GM18505 (cell line): ENCODE data around the gene ATP8B3.

Source experiments
- ATAC-seq: cut with Tn5 transposase; IDR thresholded peaks from one replicate; pipeline ENCODE4 v1.9.1; 2021; ENCODE audit not compliant: unreplicated experiment
- POLR2A ChIP-seq: IDR thresholded peaks from 4 replicates; pipeline ENCODE4 v1.6.1; 2011; ENCODE audit warnings: borderline replicate concordance; ENCODE audit not compliant: insufficient read depth, insufficient read length; ENCODE audit errors: extremely low read depth

ATP8B3 gene, protein sequence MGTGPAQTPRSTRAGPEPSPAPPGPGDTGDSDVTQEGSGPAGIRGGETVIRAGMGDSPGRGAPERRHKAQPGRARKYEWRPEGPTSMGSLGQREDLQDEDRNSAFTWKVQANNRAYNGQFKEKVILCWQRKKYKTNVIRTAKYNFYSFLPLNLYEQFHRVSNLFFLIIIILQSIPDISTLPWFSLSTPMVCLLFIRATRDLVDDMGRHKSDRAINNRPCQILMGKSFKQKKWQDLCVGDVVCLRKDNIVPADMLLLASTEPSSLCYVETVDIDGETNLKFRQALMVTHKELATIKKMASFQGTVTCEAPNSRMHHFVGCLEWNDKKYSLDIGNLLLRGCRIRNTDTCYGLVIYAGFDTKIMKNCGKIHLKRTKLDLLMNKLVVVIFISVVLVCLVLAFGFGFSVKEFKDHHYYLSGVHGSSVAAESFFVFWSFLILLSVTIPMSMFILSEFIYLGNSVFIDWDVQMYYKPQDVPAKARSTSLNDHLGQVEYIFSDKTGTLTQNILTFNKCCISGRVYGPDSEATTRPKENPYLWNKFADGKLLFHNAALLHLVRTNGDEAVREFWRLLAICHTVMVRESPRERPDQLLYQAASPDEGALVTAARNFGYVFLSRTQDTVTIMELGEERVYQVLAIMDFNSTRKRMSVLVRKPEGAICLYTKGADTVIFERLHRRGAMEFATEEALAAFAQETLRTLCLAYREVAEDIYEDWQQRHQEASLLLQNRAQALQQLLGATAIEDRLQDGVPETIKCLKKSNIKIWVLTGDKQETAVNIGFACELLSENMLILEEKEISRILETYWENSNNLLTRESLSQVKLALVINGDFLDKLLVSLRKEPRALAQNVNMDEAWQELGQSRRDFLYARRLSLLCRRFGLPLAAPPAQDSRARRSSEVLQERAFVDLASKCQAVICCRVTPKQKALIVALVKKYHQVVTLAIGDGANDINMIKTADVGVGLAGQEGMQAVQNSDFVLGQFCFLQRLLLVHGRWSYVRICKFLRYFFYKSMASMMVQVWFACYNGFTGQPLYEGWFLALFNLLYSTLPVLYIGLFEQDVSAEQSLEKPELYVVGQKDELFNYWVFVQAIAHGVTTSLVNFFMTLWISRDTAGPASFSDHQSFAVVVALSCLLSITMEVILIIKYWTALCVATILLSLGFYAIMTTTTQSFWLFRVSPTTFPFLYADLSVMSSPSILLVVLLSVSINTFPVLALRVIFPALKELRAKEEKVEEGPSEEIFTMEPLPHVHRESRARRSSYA (N-terminal part only)

DNA sequence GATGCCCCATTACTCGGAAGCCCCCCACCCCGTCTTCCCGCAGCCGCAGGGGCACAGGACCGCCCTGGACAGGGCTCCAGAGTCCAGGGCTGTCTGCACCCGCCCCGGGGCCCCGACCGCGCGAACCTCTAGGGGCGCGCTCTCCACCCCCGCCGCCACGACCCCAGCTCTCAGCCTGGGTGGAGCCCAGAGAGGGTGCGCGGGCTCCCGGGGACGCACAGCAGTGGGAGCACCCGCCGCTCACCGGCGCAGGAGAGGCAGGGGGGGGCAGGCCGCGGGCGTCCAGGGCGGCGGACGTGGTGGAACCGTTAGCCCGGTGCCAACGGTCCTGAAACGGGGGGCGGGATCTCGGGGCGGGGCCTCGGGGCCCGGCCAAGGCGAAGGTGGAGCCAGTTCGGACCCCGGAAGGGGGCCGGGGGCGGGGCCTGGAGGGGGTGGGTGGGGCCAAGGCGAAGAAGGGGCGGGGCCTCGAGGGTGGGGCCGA, at the start of gene ATP8B3:
TSS of gene ATP8B3 (minus strand) at position 335 of the 484 bp plus-strand sequence. CDS start 540 bp downstream, outside the sequence.
- ATAC-seq = no peak
- TF ChIP-seq POLR2A = no peak

DNA sequence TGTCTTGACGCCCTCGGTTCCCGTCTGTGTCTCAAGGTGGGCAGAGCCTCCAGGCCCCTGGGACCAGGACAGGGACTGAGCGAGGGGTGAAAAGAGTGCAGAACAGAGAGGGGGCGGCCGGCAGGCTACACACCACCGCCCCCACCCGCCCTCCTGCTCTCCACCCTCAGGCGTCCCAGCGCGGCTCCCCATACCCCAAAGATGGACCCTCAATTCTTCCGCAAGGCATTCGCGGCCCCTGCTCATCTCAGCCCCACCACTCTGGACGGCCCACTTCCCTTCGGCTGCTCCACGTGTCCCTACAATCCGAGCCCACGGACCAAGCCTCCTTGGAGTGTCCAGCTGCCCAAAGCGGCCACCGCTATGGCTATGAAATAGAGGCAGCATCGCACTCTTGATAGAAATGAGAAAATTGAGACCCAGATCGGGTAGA, 49.5 kb upstream of the ATP8B3 start:
- TF ChIP-seq POLR2A = no peak
- ATAC-seq = no peak

DNA sequence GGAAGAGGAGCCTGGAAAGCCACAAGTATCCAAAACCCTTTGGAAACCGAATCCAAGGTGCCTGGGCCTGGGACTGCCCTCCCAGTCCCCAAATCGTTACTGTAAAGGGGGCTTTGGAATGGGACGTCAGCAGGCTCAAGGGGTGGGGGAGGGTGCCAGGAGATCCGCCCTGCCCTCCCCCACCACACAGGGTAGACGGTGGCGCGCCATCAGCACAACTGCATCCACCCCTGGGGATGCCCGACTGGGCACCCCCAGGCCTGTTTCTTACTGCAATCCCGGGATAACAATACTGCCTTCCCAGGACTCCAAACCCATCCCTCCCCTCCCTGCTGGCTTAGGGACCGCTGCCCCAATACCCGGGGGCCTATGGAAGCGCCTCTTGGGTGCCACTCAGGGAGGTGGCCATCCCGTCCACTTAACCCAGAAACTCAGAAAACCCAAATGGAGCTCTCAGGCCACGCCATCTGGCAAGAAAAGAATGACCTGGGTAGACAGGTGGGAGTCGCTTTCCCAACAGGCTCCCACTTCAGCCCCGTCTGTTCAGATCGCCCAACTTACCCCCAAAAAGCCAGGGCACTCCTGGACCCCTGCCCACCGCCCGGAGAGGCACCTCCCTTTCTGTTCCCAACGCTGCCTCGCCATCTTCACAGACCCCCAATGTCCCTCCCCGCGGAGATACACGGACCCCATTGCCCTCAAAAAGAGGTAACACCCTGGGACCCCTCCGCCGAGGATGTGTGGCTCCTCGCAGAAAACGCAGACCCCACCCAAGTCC, 48.9 kb upstream of the ATP8B3 start:
- no peak for TF ChIP-seq POLR2A

DNA sequence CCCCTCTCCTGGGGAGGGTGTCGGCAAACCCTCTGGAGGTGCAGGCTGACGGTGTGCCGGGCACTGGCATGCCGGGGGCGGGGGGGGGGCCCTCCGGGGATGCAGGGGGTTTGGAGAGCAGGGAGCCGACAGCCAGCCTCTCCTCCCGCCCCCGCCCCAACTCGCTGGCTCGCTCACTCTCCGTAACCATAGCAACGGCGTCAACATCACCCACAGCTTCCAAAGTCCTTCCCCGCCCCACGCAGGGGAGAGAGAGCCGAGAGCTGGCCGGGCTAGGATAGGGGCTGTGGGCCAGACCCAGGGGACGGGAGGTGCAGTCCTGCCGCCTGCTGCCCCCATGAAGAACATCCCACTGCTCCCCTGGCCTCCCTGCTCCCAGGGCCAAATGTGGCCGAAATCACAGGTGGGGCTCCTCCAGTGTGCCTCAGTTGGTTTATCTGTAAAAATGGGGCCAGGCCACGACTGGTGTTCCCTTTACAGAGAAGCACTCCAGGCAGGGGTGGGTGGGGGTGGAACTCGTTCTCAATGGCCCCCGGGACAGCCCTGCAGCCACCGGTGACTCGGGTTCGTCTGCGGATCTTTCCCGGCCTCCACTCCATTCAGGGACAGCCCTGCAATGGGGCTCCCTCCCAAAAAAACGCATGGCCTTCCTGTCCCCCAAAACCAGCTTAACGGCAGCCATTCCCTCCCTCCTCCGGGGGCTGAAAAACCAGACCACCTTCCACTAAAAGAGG, 48.1 kb upstream of the ATP8B3 start:
- ATAC-seq = no peak
- TF ChIP-seq POLR2A = no peak

More for the DNA sequence above, 48.9 kb upstream of the ATP8B3 start:
- ATAC-seq = no peak

DNA sequence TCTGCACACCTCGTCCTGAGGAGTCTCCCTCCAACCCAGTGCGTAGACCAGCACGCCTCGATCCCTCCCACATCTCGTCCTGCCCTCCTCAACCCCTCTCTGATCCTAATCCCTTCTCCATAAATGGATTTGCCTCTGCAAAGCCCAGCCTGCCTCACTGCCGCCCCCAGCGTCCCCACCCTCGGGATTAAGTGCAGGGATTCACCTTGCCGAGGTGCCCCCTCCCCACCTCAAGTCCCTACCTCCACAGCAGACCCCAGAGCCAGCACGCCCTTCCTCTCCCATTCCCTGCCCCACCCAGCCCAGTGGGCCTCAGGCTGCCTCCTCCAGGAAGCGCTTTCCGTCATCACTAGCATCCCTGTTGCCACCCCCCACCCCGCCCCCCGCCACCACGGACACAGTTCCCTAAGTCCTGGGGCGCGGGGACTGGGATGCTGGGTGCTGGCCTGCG, 47.3 kb upstream of the ATP8B3 start:
- ATAC-seq = no peak
- TF ChIP-seq POLR2A = no peak

DNA sequence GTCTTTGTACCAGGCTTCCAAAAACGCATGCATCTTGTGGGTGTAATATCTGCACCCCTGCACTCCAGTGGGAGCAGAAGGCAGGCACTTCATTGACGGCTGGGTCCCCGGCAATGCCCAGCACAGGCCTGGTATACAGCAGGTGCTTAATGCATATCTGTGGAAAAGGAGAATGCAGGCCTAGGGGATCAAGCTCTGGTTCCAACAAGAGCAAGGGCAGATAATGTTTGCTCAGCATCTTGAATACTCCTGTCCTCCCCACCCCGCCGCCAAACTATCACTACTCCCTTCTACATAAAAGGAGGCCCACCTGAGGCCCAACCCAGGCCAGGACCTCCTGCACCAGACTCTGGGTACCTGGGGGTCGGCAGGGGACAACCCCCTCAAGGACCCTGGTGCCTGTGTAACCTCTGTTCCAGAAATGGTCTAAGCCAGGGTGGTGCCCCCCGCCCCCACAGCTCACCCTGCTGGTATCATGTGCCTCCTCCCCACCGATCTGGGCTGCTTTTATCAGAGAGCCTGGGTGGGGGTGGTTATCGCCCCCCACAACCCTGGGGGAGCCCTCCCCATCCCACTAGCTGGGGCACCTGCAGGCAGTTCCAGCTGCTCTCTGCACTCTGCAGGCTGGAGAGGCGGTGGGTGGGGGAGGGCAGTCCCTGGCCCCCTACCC, 46.5 kb upstream of the ATP8B3 start:
- ATAC-seq = no peak
- no peak for TF ChIP-seq POLR2A

DNA sequence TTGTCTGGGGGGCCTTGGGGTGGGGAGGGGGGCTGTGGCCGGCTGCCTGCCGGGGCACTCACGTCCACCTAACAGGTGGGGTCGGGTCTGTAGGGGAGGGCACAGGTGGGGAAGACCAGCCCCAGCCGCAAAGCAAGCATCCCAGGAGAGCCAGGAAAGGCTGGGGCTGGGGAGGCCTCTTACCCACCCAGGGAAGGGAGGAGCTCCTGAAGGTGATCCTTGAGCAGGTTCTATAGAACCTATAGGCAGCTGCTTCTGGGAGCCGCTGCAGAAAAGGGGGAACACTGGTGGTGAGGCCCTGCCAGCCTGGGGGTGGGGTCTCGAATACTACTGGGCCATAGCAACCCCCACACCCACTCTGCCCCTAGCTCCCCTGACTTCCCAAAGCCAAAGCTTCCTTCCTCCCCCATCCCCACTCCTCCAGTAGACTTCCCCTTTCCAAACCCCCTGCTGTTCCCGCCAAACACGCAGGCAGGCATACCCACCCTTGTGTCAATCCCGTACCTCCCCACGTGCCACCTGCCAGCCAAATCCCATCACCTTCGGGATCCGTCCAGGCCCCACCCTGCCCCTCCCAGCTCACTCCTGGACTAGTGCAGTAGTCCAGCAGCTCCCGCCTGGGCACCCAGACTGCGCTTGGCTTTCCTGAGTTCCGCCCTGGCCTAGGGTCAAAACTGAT, 45.7 kb upstream of the ATP8B3 start:
- no peak for ATAC-seq
- no peak for TF ChIP-seq POLR2A

DNA sequence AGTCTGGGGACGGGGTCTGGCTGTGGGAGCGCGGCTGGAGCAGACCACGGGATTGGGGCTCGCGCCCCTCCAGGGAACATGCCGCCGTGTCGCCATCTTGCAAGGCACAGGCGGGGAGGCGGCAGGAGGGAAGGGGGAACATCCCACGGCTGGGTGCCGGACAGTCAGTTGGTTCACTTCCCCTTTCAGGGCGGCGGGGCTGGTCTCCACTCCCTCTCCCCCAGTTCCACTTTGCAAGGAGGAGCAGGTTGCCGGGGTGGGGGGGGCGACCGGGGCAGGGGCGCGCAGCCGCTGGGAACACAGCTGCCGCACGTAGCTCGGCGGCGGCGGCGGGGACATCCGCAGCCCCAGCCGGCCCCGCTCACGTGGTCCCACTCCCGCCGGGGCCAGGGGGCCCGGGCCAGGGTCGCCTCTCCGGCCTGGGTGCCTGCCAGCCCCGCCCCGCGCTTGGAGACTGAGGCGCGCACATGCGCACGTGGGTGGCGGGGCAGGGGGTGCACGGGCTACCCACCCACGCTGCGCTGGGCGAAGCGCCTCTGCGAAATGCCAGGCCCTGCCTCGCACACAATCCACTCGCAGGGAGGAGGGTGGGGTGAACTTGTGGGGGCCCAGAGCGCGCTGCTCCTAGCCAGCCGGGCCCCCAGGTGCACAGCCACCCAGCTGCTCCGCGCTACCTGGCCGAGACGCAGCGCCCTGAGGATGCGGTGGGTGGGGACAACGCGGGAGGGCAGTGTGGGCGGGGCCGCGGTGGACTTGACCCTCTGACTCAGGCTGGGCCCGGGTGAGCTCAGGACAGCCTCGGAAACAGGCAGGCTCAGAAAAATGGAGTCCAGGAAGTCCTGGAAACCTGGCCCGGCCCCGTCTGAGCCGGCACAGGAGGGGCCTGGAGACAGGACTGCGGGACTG, 44.9 kb upstream of the ATP8B3 start:
- peak; percentile 22 for TF ChIP-seq POLR2A
- peak; percentile 26 for ATAC-seq

DNA sequence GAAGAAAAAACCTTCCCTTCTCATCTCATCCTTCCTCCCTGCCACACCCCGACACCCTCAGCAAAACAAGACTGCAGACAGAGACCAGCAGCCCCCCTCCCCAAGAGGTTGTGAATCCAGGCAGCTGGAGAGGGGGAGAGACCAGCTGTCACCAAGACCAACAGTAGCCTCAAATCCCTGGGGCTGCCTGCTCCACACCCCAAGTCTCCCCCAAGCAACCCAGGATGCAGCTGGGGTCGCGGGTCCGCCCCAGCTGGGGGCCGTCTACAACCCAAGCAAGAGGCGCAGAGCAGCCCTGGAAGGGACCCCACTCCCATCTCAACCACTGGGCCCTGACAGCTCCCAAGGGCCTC, 44.2 kb upstream of the ATP8B3 start:
- TF ChIP-seq POLR2A = peak; percentile 4
- ATAC-seq = no peak

DNA sequence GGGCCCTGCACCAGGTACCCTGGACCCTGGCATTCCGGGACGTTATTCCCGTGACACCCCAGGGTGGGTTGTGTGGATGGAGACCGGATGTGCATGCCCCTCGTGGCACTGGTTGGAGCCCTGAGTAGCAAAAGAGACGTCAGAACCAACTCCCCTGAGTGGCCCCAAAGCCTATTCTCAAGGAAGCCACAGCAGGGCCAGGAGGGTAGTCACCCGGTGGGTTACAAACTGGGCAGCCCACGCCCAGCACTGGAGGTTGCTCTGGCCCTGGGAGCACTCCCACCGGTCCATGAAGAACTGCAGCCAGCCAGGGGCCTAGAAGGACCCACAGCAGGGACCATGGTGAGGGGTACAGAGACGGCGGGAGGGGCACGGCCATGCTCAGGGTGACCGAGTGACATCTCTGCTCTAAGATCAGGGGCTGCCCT, 43.8 kb upstream of the ATP8B3 start:
- no peak for TF ChIP-seq POLR2A
- ATAC-seq = no peak
